ENCODE measurements around the gene SSC4D.
"Not testable (repeated sequence)": the region's sequence is repeated elsewhere in the genome, so short reads cannot be mapped to it uniquely, and the experiment has no call there.

SSC4D gene

DNA sequence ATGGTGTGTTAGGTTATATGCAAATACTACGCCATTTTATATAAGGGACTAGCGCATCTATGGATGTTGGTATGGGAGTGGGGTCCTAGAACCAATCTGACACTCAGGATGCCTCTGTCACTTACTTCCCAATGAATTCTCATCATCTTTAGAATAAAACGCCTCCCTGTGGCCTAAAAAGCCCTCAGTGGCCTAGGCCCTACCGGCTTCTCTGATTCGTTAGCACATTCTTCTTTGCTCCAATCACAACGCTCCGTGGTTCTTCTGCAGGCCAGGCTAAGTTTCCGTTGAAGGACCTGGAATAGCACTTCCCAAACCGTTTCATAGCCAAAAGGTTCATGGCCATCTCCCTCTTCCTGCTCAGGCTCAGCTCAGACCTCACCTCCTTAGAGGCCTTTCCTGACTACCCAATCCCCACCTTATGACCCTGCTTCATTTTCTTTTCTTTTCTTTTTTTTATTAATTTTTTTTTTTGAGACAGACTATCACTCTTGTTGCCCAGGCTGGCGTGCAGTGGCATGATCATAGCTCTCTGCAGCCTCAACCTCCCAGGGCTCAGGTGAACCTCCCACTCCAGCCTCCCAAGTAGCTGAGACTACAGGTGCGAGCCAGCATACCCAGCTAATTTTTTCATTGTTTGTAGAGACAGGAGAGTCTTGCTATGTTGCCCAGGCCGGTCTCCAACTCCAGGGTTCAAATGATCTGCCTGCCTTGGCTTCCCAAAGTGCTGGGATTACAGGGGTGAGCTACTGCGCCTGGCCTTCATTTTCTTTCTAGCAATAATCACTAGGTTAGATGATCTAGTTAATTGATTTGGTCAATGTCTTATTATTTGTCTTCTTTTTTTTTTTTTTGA lies 26.2 kb downstream of the SSC4D start:
- DNase-seq (ENCODE audit: low spot score) = no peak

DNA sequence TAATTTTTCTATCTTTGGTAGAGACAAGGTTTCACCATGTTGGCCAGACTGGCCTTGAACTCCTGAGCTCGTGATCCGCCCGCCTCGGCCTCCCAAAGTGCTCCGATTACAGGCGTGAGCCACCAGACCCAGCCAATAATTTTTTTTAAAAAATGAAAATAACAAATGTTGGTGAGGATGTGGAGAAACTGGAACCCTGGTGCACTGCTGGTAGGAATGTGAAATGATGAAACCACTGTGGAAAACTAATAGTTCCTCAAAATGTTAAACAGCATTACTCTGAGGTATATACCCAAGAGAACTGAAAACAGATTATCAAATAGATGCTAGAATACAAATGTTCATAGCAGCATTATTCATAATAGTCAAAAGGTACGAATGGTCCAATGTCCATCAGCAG lies 27.7 kb downstream of the SSC4D start:
- no peak for DNase-seq (ENCODE audit: low spot score)

DNA sequence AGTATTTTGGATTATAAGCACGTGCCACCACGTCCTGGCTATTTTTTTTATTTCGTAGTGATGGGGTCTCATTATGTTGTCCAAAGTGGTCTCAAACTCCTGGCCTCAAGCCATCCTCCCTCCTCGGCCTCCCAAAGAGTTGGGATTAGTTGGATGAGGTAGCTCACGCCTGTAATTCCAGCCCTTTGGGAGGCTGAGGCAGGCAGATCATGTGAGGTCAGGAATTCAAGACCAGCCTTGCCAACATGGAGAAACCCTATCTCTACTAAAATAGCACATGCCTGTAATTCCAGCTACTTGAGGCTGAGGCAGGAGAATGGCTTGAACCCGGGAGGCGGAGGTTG lies 28.9 kb downstream of the SSC4D start:
- no peak for DNase-seq (ENCODE audit: low spot score)

DNA sequence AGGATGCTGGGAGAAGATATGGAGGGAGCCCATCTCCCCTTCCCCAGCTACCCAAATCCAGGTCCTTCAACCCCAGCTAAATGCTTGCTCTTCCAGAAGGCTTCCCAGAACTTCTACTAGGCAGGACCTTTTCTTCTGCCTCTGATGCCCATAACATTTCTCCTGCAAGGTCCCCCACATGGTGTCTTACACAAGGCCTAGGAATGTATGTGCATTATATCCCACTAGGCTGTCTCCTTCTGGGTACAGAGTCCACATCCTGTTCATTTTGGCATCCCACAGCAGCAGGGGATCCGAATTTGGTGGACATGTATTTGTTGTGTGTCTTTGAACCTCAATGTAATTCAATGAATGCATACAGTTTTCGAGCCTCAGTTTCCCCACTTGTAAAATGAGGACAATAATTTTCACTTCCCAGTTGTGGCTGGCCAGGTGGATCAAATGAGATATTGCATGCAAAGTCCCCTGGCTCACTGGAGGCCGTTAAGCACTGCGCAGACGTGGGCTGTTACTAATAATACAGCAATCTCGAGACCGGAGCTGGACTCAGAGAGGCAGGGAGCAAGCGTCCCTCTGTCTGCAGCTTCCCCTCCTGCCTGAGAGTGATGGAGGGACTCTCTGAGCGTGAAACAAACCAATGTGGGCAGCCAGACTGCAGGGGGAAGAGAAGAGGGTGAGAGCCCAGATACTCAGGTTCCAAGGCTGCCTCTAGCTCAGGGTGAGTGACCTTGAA lies 32.1 kb downstream of the SSC4D start:
- DNase-seq (ENCODE audit: low spot score) = no peak

DNA sequence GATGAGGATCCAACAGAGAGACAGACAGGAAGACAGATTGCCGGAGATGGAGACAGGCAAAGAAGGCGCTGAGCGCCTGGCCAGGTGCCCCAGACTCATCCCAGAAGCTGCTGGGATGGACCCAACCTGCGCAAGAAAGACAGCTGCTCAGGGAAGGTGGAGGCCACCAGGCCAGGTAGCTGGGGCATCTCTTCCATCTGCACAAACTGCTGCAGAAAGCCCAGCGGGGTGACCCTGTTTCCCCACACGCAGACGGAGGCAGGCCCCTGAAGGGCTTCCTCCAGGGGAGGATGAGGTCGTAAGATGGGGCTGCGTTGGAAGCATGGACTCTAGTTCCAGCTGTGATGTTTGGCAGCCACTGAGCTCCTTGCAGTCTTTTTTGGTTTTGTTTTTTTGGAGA lies 34.2 kb downstream of the SSC4D start:
- no peak for DNase-seq (ENCODE audit: low spot score)

DNA sequence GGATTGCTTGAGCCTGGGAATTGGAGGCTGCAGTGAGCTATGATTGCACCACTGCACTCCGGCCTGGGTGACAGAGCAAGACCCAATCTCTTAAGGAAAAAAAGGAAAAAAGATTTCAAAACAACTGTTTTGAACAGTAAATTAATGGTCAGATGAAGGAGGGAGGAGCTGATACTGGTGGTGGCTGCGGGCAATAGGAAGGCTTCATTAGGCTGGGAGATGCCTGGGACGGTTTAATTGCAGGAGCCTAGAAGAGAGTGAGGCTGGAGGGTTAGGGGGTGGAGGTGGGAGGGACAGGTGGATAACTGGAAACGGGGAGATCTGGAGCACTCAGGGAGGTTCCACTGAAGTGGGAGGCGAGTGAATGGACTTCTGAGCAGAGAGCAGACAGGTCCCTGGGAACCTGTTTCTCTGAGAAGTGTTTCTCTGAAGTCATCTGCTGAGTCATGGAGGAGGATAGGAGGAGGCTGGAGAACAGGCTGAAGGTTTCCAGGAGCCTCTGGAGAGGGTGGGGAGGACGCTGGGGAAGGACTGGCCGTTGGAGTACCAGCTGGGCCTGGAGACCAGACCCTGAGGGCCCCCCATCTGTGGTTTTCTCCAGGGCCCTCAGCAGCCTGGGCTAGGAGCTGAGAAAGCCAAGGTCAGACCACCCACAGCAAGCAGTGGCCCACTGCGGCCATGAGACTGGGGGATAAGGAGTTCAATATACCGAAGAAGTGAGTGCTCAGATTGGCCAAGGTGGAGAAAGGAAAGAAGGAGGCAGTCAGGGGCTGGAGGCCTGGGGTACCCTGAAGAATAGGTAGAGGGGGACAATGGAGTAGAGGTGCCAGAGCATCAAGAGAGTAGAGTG lies 36.3 kb downstream of the SSC4D start:
- DNase-seq (ENCODE audit: low spot score) = peak; percentile 64

DNA sequence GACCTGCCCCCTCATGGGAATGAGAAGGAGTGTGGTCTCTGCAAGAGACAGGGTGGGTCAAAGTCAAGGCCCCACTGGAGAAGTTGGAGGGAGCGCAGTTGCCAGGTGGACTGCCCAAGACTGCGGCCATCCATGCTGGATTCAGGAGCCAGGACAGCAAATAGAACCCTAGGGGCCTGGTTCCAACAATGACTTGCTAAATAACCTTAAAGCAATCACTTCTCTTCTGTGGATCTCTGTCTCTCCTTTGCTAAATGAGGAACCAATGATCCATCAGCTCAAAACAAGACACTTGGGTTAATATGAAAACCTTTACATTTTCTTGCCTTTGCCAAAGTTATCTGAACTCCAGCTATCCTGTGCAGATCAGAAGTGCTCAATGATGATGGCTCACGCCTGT lies 38.1 kb downstream of the SSC4D start:
- DNase-seq (ENCODE audit: low spot score) = no peak

DNA sequence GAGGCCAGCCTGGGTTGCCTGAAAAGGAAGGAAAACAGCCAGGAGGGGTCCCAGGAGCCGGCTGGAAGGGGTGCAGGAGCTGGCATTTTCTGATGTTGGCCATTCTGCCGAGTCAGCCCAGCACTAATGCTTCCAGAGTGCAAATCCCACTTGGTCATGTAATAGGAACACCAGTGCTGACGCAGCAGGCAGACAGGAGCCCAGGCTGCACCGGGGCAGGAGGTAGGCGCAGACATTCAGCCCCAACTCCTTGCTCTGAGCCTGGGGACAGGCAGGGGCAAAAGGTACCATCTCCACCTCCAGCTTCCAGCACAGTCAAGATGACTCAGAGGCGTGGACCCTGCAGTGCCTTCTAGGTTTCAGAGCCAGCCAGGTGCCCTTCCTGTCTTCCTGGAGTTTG lies 40.5 kb downstream of the SSC4D start:
- DNase-seq (ENCODE audit: low spot score) = peak; percentile 33

DNA sequence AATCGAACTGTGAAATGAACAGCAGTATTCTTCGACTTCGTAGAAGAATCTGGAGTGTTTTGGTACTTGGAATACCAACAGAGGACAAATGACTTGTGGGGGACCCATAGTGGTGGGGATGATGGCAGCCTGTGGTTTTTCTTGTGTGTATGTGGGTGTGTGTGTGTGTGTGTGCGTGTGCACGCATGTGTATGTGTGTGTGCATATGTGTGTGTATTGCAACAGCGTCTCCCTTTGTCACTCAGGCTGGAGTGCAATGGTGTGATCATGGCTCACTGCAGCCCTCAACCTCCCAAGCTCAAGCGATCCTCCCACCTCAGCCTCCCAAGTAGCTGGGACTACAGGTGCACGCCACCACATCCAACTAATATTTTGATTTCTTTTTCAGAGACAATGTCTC lies 41.3 kb downstream of the SSC4D start:
- DNase-seq (ENCODE audit: low spot score) = no peak

DNA sequence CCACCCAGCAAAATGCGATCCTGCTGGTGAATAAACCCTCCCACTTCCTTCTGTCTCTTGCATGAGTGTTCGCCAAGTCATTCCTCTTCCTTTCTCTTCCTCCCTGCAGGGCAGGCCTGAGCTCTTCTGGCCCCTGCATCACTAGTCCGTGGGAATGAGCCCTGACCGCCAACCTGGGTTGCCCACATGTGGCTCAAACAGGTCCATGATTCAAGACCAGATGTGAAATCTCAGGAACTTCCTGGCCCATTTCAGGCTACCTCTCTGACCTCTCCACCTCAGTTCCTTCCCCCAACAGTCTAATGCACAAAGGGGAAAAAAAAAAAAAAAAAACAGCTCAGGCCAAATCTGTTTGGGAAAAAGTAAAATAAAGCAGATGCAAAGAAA lies 45.3 kb downstream of the SSC4D start:
- DNase-seq (ENCODE audit: low spot score) = peak; percentile 79

DNA sequence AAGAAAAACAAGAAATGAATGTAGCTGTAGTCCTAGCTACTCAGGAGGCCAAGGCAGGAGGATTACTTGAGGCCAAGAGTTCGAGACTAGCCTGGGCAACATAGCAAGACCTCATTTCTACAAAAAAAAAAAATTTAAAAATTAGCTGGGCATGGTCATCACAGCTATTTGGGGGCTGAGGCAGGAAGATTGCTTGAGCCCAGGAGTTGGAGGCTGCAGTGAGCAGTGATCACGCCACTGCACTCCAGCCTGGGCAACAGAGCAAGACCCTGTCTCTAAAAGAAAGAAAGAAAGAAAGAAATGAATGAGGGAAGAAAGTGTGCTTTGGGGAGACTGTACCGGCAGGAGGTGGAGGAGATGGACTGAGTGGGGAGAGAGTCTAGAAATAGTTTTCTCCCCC lies 45.7 kb downstream of the SSC4D start:
- not testable (repeated sequence) for DNase-seq (ENCODE audit: low spot score)

DNA sequence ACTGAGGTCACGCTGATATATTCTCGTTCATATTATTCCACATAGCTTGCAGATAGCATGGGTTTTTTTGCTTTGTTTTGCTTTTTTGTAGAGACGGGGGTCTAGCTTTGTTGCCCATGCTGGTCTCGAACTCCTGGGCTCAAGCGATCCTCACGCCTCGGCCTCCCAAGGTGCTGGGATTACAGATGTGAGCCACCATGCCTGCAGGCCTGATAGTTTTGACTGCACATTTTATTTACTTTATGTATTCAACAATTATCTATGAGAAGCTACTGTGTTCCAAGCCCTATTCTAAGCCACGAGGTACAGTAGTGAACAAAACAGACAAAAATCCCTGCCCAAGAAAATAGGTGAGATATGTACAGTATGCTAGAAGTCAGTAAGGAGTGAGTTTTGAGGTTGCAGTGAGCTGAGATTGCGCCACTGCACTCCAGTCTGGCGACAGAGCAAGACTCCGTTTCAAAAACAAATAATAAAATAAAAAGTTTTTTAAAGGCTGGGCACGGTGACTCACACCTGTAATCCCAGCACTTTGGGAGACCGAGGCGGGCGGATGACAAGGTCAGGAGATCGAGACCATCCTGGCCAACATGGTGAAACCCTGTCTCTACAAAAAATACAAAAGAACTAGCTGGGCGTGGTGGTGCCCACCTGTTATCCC lies 49.4 kb downstream of the SSC4D start:
- DNase-seq (ENCODE audit: low spot score) = no peak

DNA sequence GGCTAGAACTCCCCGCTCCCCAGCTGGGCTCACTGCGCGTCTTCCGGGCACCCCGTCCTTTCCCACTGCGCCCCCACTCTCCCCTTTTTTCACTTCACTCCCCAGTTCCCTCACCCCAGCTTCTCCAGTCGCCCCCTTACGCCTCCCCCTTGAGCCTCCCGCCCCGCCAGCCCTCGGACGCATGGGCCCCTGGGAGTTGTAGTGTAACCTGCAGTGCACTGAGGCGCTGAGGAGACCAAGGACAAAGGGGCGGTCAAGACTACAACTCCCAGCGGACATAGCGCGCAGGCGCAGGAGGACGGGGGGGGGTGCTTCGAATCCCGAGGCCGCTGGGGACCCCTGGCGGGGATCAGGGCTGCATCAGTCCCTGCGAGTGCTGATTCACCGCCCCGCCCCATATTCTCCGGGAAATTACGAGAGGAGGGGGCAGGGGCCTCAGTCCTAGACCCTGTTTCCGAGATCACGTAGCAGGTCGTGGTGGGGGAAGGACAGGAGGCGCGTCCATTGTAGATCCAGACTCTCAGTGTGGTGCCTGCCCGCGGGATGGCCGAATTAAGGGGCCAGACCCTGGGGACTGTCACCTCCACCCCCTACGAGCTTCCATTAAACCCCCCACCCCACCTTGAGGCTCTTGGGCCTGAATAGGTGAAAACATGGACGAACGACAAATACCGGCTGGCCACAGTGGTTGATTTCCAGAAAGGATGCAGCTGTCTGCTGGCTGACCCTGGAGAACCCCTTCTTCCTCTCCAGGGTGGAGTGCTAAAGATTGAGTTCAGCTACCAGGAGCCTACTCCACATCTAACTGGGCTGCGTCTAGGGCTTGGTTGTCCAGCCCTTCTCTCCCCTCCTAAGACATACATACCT lies 50.2 kb downstream of the SSC4D start:
- DNase-seq (ENCODE audit: low spot score) = peak; percentile 99

DNA sequence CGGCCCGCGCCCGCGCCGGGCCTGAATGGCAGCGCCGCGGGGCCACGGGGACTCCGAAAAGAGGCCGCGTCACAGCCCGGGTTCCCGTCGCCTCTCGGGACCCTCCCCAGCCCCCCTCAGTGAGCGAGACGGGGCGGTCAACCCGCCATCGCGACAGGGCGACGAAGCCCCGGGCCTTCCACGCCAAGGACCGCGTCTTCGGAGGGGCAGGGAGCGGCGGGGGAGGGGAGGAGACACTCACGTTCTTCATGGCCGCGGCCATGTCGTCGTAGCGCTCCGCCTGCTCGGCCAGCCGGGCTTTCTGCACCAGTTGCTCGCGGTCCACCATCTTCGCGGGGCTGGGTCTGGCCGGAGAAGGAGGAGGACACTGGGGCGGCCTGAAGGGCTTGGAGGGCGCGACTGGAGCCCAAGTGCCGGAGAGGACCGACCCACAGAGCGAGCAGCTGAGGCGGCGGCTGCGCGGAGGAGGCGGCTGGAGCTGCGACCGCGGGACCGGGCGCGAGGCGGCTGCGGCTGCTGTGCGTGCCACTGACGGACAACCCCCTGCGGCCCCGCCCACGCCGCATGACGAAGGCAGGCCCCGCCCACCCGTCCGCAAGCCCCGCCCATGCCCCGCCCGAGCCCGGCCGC lies 50.9 kb downstream of the SSC4D start, which contains the start of gene YWHAG:
Gene YWHAG (minus strand): TSS at position 511 of the 630 bp plus-strand sequence. CDS start 183 bp downstream, at position 328.
- DNase-seq (ENCODE audit: low spot score) = peak; percentile 91

DNA sequence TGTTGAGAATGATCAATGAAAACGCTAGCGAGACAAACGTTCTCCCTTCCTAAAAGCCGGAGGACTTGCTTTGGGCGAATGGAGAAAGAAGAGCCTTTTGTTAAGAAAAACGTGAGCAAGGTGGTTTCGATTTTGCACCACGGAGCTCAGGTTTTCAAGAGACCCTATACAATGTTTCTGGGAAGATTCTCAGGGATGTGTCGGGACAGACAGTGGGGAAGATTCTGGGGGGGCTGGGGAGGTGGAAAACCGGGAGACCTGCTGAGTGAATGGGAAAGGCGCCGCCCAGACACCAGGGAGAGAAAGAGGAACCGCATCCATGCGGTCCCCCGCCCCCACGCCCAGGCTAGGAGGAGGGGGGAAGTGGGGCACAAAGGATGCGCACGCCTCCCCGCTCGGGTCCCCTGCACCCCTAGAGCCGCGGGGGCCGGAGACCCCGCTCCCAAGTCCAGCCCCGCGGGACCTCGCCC lies 51.5 kb downstream of the SSC4D start:
- peak; percentile 43 for DNase-seq (ENCODE audit: low spot score)

DNA sequence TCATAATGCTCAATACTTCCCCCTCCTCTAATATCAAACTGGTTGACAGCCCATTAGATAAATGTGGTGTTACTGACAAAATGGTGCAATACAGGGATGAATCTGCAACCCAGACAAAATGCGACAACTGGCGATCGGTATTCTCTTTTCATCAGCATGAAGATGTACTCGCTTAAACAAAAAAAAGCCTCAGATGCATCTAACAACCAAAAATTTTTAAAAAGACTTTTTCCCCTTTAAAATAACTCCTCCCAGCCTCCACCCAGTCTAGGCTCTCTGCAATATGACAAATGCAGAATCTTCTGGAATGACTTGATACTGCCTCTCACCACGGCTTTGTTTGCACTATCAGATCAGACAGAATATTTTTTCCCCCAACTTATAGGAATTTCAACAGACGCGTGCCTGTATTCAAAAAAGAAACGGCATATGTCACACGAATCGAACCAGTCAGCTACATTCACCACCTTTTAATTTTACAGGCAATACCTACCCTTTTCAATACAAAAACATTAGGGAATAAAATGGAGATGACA lies 52.0 kb downstream of the SSC4D start:
- DNase-seq (ENCODE audit: low spot score) = no peak

DNA sequence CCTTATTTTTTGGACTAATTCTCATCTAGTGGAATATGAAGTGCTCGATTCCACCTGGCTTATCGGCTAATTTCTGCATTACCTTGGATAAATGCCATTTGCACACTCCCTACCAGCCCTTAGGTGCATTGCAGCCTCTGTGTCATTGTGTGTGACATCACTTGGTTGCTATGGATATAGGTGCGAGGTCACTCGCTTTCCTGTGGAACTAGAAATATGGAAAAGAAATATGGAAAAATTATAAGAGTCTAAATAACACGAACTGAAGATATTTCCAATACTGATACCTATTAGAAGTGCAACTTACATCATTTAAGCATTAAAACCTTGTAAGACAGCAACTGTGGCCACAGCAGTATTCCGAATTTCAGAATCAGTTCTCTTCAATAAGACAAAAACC lies 52.7 kb downstream of the SSC4D start:
- peak; percentile 72 for DNase-seq (ENCODE audit: low spot score)

DNA sequence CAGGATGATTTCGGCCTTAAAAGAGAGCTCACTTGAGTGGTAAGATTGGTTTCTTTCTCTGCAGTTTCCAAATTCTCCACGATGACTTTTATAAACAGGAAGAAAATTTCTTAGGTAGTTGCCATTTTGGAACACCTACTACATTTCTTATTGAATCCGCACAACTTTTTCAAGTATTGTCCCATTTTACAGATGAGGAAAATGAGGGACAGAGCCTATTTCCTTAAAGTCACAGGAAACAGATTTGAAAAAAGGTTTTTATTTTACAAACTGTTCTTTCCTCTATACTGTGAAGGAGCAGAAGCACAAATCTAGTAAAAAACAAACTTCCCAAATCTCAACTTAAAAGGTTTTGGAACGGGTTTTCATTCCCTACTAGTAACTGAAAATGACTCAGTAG lies 53.4 kb downstream of the SSC4D start:
- no peak for DNase-seq (ENCODE audit: low spot score)

DNA sequence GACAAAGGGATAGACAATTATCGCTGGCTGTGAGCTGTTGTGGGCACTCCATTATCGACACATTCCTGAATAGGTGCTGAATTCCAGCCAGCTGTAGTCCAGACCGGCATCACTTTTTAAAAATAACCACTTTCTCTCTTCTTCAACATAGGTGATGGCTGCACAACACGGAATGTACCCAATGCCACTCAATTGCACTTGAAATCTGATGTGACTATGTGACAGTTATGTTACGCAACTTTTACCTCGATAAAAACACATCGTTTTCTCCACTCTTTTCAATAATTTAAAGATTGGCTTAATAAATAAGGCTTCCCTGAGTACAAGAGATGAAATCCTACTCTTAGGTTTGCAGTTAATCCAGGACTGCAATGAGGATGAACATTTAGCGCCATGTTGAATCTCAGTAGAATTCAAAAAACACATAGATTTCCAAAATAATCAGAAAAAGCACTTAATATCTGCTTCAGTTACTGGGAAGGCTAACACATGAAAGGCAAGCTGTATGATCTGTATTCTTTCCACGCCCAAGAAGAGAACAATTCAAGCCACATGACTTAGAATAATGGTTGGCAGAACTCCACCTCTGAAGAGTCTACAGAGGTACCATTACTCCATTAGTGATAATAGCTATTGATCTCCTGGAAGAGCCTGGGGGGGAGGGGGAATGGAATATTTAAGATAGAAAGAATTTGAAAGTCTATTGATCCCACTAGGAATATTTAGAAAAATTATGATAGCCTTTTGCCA lies 54.3 kb downstream of the SSC4D start:
- no peak for DNase-seq (ENCODE audit: low spot score)
